ENCODE data around the gene HORMAD1. TPM values are rescaled to one million over a fixed set of nuclear protein-coding genes. Genes with fewer than 3 reads are reported as not detected.
A peak's percentile ranks its signal among the peaks of the same experiment; 100 is the strongest.

Gene HORMAD1
- total and polyA plus RNA-seq, 2 of the 8 experiments (the other 6 are each of a cell fraction or from before 2014, with no cell fraction given): not detected

DNA sequence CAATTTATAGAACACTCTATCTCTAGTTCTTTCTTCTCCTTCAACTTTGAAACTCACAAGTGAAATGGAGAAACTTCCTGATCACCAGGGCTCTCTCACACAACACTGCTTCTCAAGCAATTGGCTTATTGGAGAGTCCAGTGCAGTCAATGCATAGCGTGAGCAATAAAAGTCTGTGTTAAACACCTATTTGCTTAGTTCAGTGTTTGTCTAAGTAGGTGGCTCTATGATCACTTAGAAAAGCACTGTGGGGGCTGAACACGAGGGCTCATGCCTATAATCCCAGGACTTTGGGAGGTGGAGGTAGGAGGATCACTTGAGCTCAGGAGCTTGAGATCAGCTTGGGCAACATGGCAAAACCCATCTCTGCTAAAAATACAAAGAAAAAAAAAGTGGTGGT lies 32.7 kb upstream of the HORMAD1 start:
- Histone ChIP-seq H3K4me1 (replicated peaks in 1 of 4; ENCODE audit: control insufficient read depth in 3 of 4, insufficient read depth in 4 of 4, low read length in 3 of 4) (no peaks in the 10 kb centered on the region), H3K9me3 (ENCODE audit: insufficient read depth in 2 of 2, low read depth in 1 of 2, low read length in 1 of 2) (no peaks in the 10 kb centered on the region), H3K4me3 (ENCODE audit: extremely low read depth in 1 of 4, insufficient read depth in 2 of 4, low read depth in 3 of 4, low read length in 4 of 4) (no peak overlapping the region), H3K23ac (ENCODE audit: insufficient read length) (no peak overlapping the region), H4K8ac (ENCODE audit: extremely low read depth, insufficient read depth, low read length) (no peak overlapping the region), H3K18ac (ENCODE audit: extremely low read depth, low read length) (no peak overlapping the region), H2AK5ac (ENCODE audit: low read depth, low read length) (no peak overlapping the region), H2AFZ (ENCODE audit: low read length) (0 out of 2 replicates have a peak overlapping the region, but pooled peaks have one; percentile 31), H3K79me1 (ENCODE audit: low read depth, low read length) (no peaks in the 10 kb centered on the region), H3K79me2 (ENCODE audit: control insufficient read depth in 1 of 2, insufficient read depth in 2 of 2, low read length in 2 of 2) (no peaks in the 10 kb centered on the region), H3K14ac (ENCODE audit: insufficient read length) (no peak overlapping the region), H4K5ac (ENCODE audit: insufficient read length, low read depth, low read length) (no peak overlapping the region), H3K27me3 (replicated peaks in 1 of 4; ENCODE audit: control insufficient read depth in 3 of 4, extremely low read depth in 1 of 4, insufficient read depth in 3 of 4, low read length in 3 of 4) (no peaks in the 10 kb centered on the region), H3K56ac (replicated peaks; ENCODE audit: insufficient read length, low read depth, low read length) (no peak overlapping the region), H4K91ac (replicated peaks; ENCODE audit: insufficient read length, low read length) (no peak overlapping the region), H3K9ac (replicated peaks in 1 of 4; ENCODE audit: extremely low read depth in 1 of 4, low read depth in 3 of 4, low read length in 3 of 4) (no peak overlapping the region), H3K4me2 (ENCODE audit: insufficient read depth in 1 of 2, low read depth in 2 of 2, low read length in 2 of 2) (no peak overlapping the region), H3K4ac (replicated peaks; ENCODE audit: insufficient read length, low read depth, low read length) (no peak overlapping the region), H2BK20ac (ENCODE audit: low read length) (no peak overlapping the region), H3K36me3 (ENCODE audit: control insufficient read depth in 2 of 4, insufficient read depth in 4 of 4, low read length in 3 of 4) (no peaks in the 10 kb centered on the region), H2BK12ac (ENCODE audit: low read depth, low read length) (no peak overlapping the region), H4K20me1 (replicated peaks in 1 of 2; ENCODE audit: control insufficient read depth in 1 of 2, insufficient read depth in 2 of 2, low read length in 2 of 2) (no peaks in the 10 kb centered on the region), H2BK5ac (ENCODE audit: low read depth, low read length) (no peak overlapping the region), H3K23me2 (ENCODE audit: low read depth, low read length) (no peaks in the 10 kb centered on the region), H2BK120ac (replicated peaks; ENCODE audit: low read depth, low read length) (no peak overlapping the region), H2BK15ac (ENCODE audit: low read length) (no peak overlapping the region), H3K27ac (ENCODE audit: low read depth, low read length) (no peak overlapping the region)
- no peak for FAIRE-seq
- ChIA-PET POLR2A (ENCODE audit: partially characterized antibody) (no interaction called here), CTCF (ENCODE audit: partially characterized antibody) (interaction anchor here (1.1 kb wide), 1 partner anchor 249 kb away, joined by 3 read pairs; no protein-coding TSS in a partner anchor)
- WGBS, 2 experiments (ENCODE audit: extremely low coverage in 1 of 2, insufficient coverage in 1 of 2, insufficient read length in 1 of 2, insufficient replicate concordance in 2 of 2, low coverage in 1 of 2, low lambda C conversion rate in 2 of 2, missing lambda C conversion rate in 1 of 2): 64% methylated on average over 2 of the region's 2 CpGs; no CpG with 5 or more reads in 1 of the 2 experiments
- no peak for DNase-seq (ENCODE audit: low read depth in 1 of 2, low spot score in 2 of 2)
- TF ChIP-seq HDAC6 (IDR thresholded peaks at IDR 0.05; ENCODE audit: low read depth, low read length) (no peak), TAF7 (optimal IDR thresholded peaks at IDR 0.05; ENCODE audit: borderline replicate concordance, low read depth, low read length) (no peak), ATF2 (IDR thresholded peaks at IDR 0.05; ENCODE audit: low read length) (no peak), GABPA (IDR thresholded peaks at IDR 0.05; ENCODE audit: borderline replicate concordance, insufficient read depth, low read length) (no peak), EGR1 (IDR thresholded peaks at IDR 0.05; ENCODE audit: borderline replicate concordance, low read depth, low read length) (no peak)

Measured in H1 (cell line).